Stomach (tissue), 9 donors: ENCODE results near the gene YEATS4. TPM values are rescaled to one million over a fixed set of nuclear protein-coding genes. Genes with fewer than 3 reads are reported as not detected.
A peak's percentile ranks its signal among the peaks of the same experiment; 100 is the strongest.

Source experiments
- DNase-seq, 2 donors: peaks; one replicate each; pipeline versions ENCODE4 v3.0.0 to v3.0.0-alpha.2; 2013 to 2019
- H3K27ac ChIP-seq, 5 donors: fragments of 200-600 bp in 4 of 5; sonication (generic) in 4 of 5; one replicate each; pipeline ENCODE4 v1.5.1; 2013 to 2019; ENCODE audit warnings: mild to moderate bottlenecking in 1 of 5, moderate library complexity in 1 of 5
- H3K27me3 ChIP-seq, 3 donors: fragments of 200-600 bp; sonication (generic); one replicate each; pipeline ENCODE4 v1.5.1; 2017 to 2019; ENCODE audit warnings: mixed run types in 1 of 3
- H3K36me3 ChIP-seq, 4 donors: fragments of 200-600 bp; sonication (generic); 1 replicate in 3 of 4; 2 replicates in 1 of 4; pipeline ENCODE4 v1.5.1; 2016 to 2019
- H3K4me1 ChIP-seq, 4 donors: fragments of 200-600 bp; sonication (generic); one replicate each; pipeline ENCODE4 v1.5.1; 2016 to 2019
- H3K4me3 ChIP-seq, 4 donors: fragments of 200-600 bp; sonication (generic) in 3 of 4; one replicate each; pipeline ENCODE4 v1.5.1; 2016 to 2019; ENCODE audit warnings: mild to moderate bottlenecking in 1 of 4
- H3K9me3 ChIP-seq, 4 donors: fragments of 200-600 bp; sonication (generic); one replicate each; pipeline ENCODE4 v1.5.1; 2016 to 2019
- EP300 ChIP-seq: sonication (generic); formaldehyde crosslinking; IDR thresholded peaks from one replicate; pipeline ENCODE4 v1.6.1; 2017; ENCODE audit warnings: antibody characterized with exemption
- POLR2A ChIP-seq, 4 donors: fragments of 450-650 bp; IDR thresholded peaks; one replicate each; pipeline ENCODE4 v1.6.1; 2016; ENCODE audit warnings: antibody characterized with exemption in 4 of 4, control low read depth in 2 of 4, mild to moderate bottlenecking in 1 of 4, moderate library complexity in 1 of 4
- POLR2AphosphoS5 ChIP-seq, 3 donors: sonication (generic); formaldehyde crosslinking; IDR thresholded peaks; one replicate each; pipeline ENCODE4 v1.6.1; 2016; ENCODE audit warnings: antibody characterized with exemption in 3 of 3
- WGBS, 5 donors: extraction: QIAGEN DNeasy Blood & Tissue Kit in 3 of 5; methylation state at CpG; one replicate each; pipeline versions ENCODE4 v1.1.5 to v1.1.7; 2013 to 2018; 5-methylcytosine and 5-hydroxymethylcytosine counted together
- intact Hi-C: fragments of 100-400 bp; cut with DNase I; formaldehyde crosslinking; loops from one replicate; pipeline ENCODE4 v1.15.1; 2023; ENCODE audit warnings: low total_unique reads
- polyA plus RNA-seq, 3 donors: library from polyadenylated mRNA; stranded (reverse); fragments of 200-250 nt; gene quantifications; one replicate each; pipeline ENCODE4 v1.2.3, GENCODE V29; 2013
- total RNA-seq, 5 donors: library from RNA; depleted of rRNA; stranded (reverse); fragments of >200 nt; gene quantifications; one replicate each; pipeline versions ENCODE4 v1.1.0 to v1.2.3, GENCODE V29; 2014 to 2016
- TF ChIP-seq, protein P1 (sequence below), 7 experiments: fragments of 450-650 bp in 4 of 7; fragments of 200-600 bp in 3 of 7; sonication (generic) in 3 of 7; IDR thresholded peaks; one replicate each; pipeline ENCODE4 v1.5.1; 2016 to 2019; ENCODE audit warnings: antibody characterized with exemption in 7 of 7, control low read depth in 2 of 7, mild to moderate bottlenecking in 1 of 7
- donor health status: healthy with polysubstance abuse.
- donor health status: Bipolar disorder and iron deficiency.
- donor health status: healthy.

The YEATS4 gene
- total and polyA plus RNA-seq, 8 donors: 10.3 to 26.8 (median 15.4) TPM; not detected in 1

DNA sequence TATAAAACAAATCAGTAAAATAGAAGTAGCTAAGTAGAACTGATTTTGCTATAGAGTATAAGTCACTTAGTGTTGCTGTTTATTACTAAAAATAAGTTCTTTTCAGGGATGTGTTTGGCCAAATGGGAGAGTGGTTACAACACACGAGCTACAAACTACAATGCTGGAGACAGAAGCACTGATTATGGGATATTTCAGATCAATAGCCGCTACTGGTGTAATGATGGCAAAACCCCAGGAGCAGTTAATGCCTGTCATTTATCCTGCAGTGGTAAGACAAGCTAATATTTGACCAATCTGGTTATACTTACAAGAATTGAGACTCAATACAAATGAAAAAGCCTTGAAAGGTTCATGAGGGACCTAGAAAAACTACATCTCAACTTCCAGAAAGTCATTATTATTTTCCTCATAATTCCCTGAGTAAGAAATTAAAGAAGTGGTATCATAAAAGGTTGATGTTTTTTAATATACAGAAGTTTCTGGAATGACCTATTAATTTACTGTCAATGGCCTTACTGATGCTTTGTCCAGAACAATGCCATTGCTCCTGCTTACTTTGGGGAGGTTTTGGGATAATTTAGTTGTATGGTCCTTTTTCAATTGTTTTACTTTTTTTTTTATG is 9.4 kb upstream of the YEATS4 start:
- TF ChIP-seq EP300: no peak
- TF ChIP-seq, protein P1, sequence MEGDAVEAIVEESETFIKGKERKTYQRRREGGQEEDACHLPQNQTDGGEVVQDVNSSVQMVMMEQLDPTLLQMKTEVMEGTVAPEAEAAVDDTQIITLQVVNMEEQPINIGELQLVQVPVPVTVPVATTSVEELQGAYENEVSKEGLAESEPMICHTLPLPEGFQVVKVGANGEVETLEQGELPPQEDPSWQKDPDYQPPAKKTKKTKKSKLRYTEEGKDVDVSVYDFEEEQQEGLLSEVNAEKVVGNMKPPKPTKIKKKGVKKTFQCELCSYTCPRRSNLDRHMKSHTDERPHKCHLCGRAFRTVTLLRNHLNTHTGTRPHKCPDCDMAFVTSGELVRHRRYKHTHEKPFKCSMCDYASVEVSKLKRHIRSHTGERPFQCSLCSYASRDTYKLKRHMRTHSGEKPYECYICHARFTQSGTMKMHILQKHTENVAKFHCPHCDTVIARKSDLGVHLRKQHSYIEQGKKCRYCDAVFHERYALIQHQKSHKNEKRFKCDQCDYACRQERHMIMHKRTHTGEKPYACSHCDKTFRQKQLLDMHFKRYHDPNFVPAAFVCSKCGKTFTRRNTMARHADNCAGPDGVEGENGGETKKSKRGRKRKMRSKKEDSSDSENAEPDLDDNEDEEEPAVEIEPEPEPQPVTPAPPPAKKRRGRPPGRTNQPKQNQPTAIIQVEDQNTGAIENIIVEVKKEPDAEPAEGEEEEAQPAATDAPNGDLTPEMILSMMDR (IDR thresholded peaks at IDR 0.05): no peak
- TF ChIP-seq POLR2AphosphoS5 (IDR thresholded peaks at IDR 0.05): no peak
- TF ChIP-seq POLR2A (IDR thresholded peaks at IDR 0.05): no peak
- WGBS, 5 donors: 37 to 65% (median 50%) methylated on average over 2 of the region's 2 CpGs
- intact Hi-C loops: no loop called here
- peaks cover 6 to 29% (median 22%) of the 10 kb centered on the region in 4 donors for H3K4me1 ChIP-seq
- H3K4me3 ChIP-seq: peak overlapping the region in 3 of 4 donors; percentile 32 to 41 (median 37)
- no peaks in the 10 kb centered on the region for H3K9me3 ChIP-seq
- H3K27me3 ChIP-seq: no peaks in the 10 kb centered on the region
- peak overlapping the region in 2 of 5 donors; percentile 17 to 76 for H3K27ac ChIP-seq
- peaks cover 0 to 10% (median 4%) of the 10 kb centered on the region in 4 donors for H3K36me3 ChIP-seq
- DNase-seq: no peak

DNA sequence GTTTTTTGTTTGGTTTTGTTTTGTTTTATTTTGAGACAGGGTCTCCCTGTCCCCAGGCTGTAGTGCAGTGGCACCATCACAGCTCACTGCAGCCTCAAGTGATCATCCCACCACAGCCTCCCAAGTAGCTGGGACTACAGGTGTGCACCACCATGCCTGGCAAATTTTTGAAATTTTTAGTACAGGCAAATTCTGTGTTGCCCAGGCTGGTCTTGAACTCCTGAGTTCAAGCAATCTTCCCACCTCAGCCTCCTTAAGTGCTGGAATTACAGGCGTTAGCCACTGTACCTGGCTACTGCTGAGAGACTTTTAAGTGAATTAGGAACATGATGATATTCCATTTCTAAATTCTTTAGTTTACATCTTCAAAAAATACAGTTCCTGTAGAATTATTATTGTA is 8.8 kb upstream of the YEATS4 start:
- Histone ChIP-seq H3K36me3 (peaks cover 0 to 10% (median 4%) of the 10 kb centered on the region in 4 donors), H3K27me3 (no peaks in the 10 kb centered on the region), H3K4me3 (peak overlapping the region in 2 of 4 donors; percentile 37 to 41), H3K4me1 (peaks cover 3 to 23% (median 18%) of the 10 kb centered on the region in 4 donors), H3K27ac (no peak overlapping the region), H3K9me3 (no peaks in the 10 kb centered on the region)
- TF ChIP-seq POLR2A (IDR thresholded peaks at IDR 0.05): no peak
- intact Hi-C loops: no loop called here
- 70 to 88% (median 82%) methylated on average over 1 of the region's 1 CpG for WGBS, 5 donors
- DNase-seq: no peak

DNA sequence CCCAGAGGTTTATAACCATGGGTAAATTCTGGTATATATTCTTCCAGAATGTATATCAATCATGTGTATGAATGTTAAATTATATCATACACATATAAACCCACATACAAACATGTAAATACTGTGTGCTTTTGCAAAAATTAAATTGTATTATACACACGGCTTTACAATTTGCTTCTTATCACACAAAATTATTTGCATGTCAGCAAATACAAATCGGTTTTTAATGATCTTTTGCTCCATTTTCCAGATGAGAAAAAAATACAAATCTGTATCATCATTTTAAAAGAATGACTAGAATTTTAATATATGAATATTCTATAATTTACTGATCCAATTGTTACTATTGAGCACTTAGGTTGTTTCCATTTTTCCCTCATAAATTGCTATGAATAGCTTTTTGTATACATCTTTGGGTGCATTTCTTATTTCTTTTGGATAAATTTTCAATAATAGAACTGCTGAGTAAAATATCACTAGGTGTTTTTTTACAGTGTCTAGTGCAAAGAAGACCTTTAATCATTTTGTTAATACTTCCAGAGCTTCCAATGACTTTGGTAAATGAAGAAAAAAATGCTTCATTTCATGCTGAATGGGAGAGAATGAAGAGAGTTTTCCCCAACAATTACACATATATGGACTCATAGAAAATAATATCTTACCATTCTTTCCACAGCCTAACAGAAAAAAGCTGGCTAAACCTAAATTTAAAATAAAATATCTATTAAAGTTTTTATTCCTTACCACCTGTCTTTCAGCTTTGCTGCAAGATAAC is 7.9 kb upstream of the YEATS4 start:
- H3K4me3 ChIP-seq: peak overlapping the region in 1 of 4 donors; percentile 41
- WGBS, 5 donors: 43 to 70% (median 57%) methylated on average over 2 of the region's 2 CpGs
- no peaks in the 10 kb centered on the region for H3K27me3 ChIP-seq
- intact Hi-C loops: no loop called here
- TF ChIP-seq, protein P1 (IDR thresholded peaks at IDR 0.05): no peak
- TF ChIP-seq EP300 (no peak), POLR2A (IDR thresholded peaks at IDR 0.05) (no peak), POLR2AphosphoS5 (IDR thresholded peaks at IDR 0.05) (no peak)
- no peak overlapping the region for H3K27ac ChIP-seq
- no peaks in the 10 kb centered on the region for H3K9me3 ChIP-seq
- no peak for DNase-seq
- peaks cover 3 to 20% (median 13%) of the 10 kb centered on the region in 4 donors for H3K4me1 ChIP-seq
- peaks cover 0 to 10% (median 4%) of the 10 kb centered on the region in 4 donors for H3K36me3 ChIP-seq

DNA sequence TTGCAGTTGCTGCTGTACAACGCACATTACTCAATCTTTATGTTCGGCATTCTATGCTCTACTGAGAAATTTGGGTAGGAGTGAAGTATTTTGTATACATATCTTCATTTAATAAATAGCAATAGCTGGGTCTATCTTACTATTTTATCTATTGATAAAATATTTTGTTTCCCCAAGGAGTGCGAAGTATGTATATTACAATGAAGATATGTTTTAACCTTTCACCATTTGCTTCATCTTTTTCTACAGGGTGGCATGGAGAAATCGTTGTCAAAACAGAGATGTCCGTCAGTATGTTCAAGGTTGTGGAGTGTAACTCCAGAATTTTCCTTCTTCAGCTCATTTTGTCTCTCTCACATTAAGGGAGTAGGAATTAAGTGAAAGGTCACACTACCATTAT is 6.6 kb upstream of the YEATS4 start:
- Histone ChIP-seq H3K27me3 (no peaks in the 10 kb centered on the region), H3K4me1 (peaks cover 0 to 19% (median 5%) of the 10 kb centered on the region in 4 donors), H3K4me3 (peak overlapping the region in 1 of 4 donors; percentile 41), H3K27ac (no peak overlapping the region), H3K9me3 (no peaks in the 10 kb centered on the region), H3K36me3 (peaks cover 0 to 10% (median 4%) of the 10 kb centered on the region in 4 donors)
- DNase-seq: no peak
- 85 to 93% (median 87%) methylated on average over 5 of the region's 5 CpGs for WGBS, 5 donors
- TF ChIP-seq EP300: no peak
- TF ChIP-seq POLR2AphosphoS5 (IDR thresholded peaks at IDR 0.05): no peak
- TF ChIP-seq, protein P1 (IDR thresholded peaks at IDR 0.05): no peak
- TF ChIP-seq POLR2A (IDR thresholded peaks at IDR 0.05): no peak
- intact Hi-C loops: no loop called here
